ENCODE data around the gene CRTC2. TPM values are rescaled to one million over a fixed set of nuclear protein-coding genes. Genes with fewer than 3 reads are reported as not detected.

CRTC2 gene
- total RNA-seq, 1 experiment from 2014 or later = 39.3 TPM

GRCh38 chr1:153968000-153968363 is 9.6 kb upstream of the CRTC2 start:
- CTCF ChIA-PET = interaction anchor here (0.5 to 1.0 kb wide), 2 partner anchors 30 to 290 kb away, joined by 5 read pairs; partner anchors contain the start of gene NPR1
- H3K9me3 ChIP-seq (ENCODE audit: control insufficient read depth, insufficient read depth, low read depth, low read length) = no peaks in the 10 kb centered on the region
- no peak for ATAC-seq
- intact Hi-C loops (cut with micrococcal nuclease; ENCODE audit: unreplicated experiment) (no loop called here), in situ Hi-C loops (cut with HindIII; ENCODE audit: low pct_unique_long_range_greater_than_20kb, low sequenced_read_pairs) (no loop called here)
- POLR2A ChIA-PET = interaction anchor here (0.6 to 1.4 kb wide), 5 partner anchors 9 to 296 kb away, joined by 3 to 4 read pairs (median 3); partner anchors contain the start of genes JTB and RPS27
- H3K27ac ChIP-seq (ENCODE audit: low read length) = peak overlapping the region; percentile 97
- no peaks in the 10 kb centered on the region; the same call in 1 of the 2 replicates for H3K36me3 ChIP-seq (ENCODE audit: control insufficient read depth, insufficient read depth, low read length)
- peak overlapping the region; percentile 66 to 70 for H3K4me3 ChIP-seq (ENCODE audit: low read depth in 2 of 2, low read length in 2 of 2)
- peaks cover 9% of the 10 kb centered on the region; the same call in 1 of the 2 replicates for H3K4me1 ChIP-seq (ENCODE audit: control insufficient read depth, insufficient read depth, low read length)
- no peak for DNase-seq (ENCODE audit: low read depth, low spot score)
- BruUV-seq (replicated peaks) = no TSS peak
- TF ChIP-seq CTCF (IDR thresholded peaks at IDR 0.05) (no peak), SIN3A (IDR thresholded peaks at IDR 0.05; ENCODE audit: borderline replicate concordance, insufficient read depth, low read depth, low read length) (0 out of 2 replicates have a peak, but pooled peaks have one; percentile 25), TCF7L2 (IDR thresholded peaks at IDR 0.05; ENCODE audit: low read depth, low read length) (no peak), POLR2AphosphoS5 (IDR thresholded peaks at IDR 0.05; ENCODE audit: low read depth, low read length) (no peak), REST (IDR thresholded peaks at IDR 0.05; ENCODE audit: insufficient read depth in 1 of 2, low read depth in 2 of 2, low read length in 1 of 2) (no peak)
- H3K27me3 ChIP-seq (ENCODE audit: control insufficient read depth, insufficient read depth, low read length) = no peaks in the 10 kb centered on the region

GRCh38 chr1:153967107-153967999 is 8.9 kb upstream of the CRTC2 start, which contains the start of gene CREB3L4:
TSS of gene CREB3L4 (plus strand) at chr1:153967902. CDS start at chr1:153968526, 624 bp downstream.
- peak; percentile 83 for DNase-seq (ENCODE audit: low read depth, low spot score)
- TSS peak; percentile 30 for BruUV-seq (replicated peaks)

More at GRCh38 chr1:153967107-153967999, 8.9 kb upstream of the CRTC2 start, which contains the start of gene CREB3L4:
- peaks cover 13% of the 10 kb centered on the region; the same call in 1 of the 2 replicates for H3K4me1 ChIP-seq (ENCODE audit: control insufficient read depth, insufficient read depth, low read length)
- in situ Hi-C loops (cut with HindIII; ENCODE audit: low pct_unique_long_range_greater_than_20kb, low sequenced_read_pairs) (no loop called here), intact Hi-C loops (cut with micrococcal nuclease; ENCODE audit: unreplicated experiment) (no loop called here)
- H3K4me3 ChIP-seq (ENCODE audit: low read depth in 2 of 2, low read length in 2 of 2) = peak within 1 kb of the TSS; percentile 66 to 70
- H3K36me3 ChIP-seq (ENCODE audit: control insufficient read depth, insufficient read depth, low read length) = no peaks in the 10 kb centered on the region; the same call in 1 of the 2 replicates
- no peaks in the 10 kb centered on the region for H3K27me3 ChIP-seq (ENCODE audit: control insufficient read depth, insufficient read depth, low read length)
- TF ChIP-seq SIN3A (IDR thresholded peaks at IDR 0.05; ENCODE audit: borderline replicate concordance, insufficient read depth, low read depth, low read length) (peak; percentile 85), TCF7L2 (IDR thresholded peaks at IDR 0.05; ENCODE audit: low read depth, low read length) (no peak), POLR2AphosphoS5 (IDR thresholded peaks at IDR 0.05; ENCODE audit: low read depth, low read length) (peak; percentile 66), REST (IDR thresholded peaks at IDR 0.05; ENCODE audit: insufficient read depth in 1 of 2, low read depth in 2 of 2, low read length in 1 of 2) (peak in 1 of 2 experiments; percentile 22; a peak in 1 of 4 replicates), CTCF (IDR thresholded peaks at IDR 0.05) (no peak)
- H3K27ac ChIP-seq (ENCODE audit: low read length) = peak within 1 kb of the TSS; percentile 97
- ChIA-PET POLR2A (interaction anchor here (0.6 to 1.4 kb wide), 4 partner anchors 10 to 66 kb away, joined by 3 to 4 read pairs (median 4); partner anchors contain the start of genes JTB and RPS27), CTCF (interaction anchor here (0.5 to 1.4 kb wide), 5 partner anchors 10 to 289 kb away, joined by 5 to 9 read pairs (median 6); partner anchors contain the start of genes DENND4B, JTB and NPR1)
- no peaks in the 10 kb centered on the region for H3K9me3 ChIP-seq (ENCODE audit: control insufficient read depth, insufficient read depth, low read depth, low read length)
- peak; percentile 84 for ATAC-seq
